ENCODE data around the gene SLC29A4.
"Not testable (repeated sequence)": the region's sequence is repeated elsewhere in the genome, so short reads cannot be mapped to it uniquely, and the experiment has no call there.

SLC29A4 gene

GRCh38 chr7:5273831-5274405 is 8.8 kb upstream of the SLC29A4 start:
- FAIRE-seq = not testable (repeated sequence)

GRCh38 chr7:5274441-5274840 is 8.3 kb upstream of the SLC29A4 start:
- DNase-seq (ENCODE audit: insufficient read length, low spot score) = no peak
- FAIRE-seq = no peak

More at GRCh38 chr7:5273831-5274405, 8.8 kb upstream of the SLC29A4 start:
- not testable (repeated sequence) for DNase-seq (ENCODE audit: insufficient read length, low spot score)

- DNase-seq (ENCODE audit: insufficient read length, low spot score); FAIRE-seq: not testable (repeated sequence)
Observed at GRCh38 chr7:5274985-5275431, 7.7 kb upstream of the SLC29A4 start.

GRCh38 chr7:5275510-5275909 is 7.2 kb upstream of the SLC29A4 start:
- not testable (repeated sequence) for FAIRE-seq; DNase-seq (ENCODE audit: insufficient read length, low spot score)

- FAIRE-seq; DNase-seq (ENCODE audit: insufficient read length, low spot score): not testable (repeated sequence)
Observed at GRCh38 chr7:5276123-5276522, 6.6 kb upstream of the SLC29A4 start.

GRCh38 chr7:5276611-5277010 is 6.1 kb upstream of the SLC29A4 start:
- DNase-seq (ENCODE audit: insufficient read length, low spot score) (no peak), FAIRE-seq (no peak)

- no peak for FAIRE-seq
- no peak for DNase-seq (ENCODE audit: insufficient read length, low spot score)
Observed at GRCh38 chr7:5278766-5279165, 4.0 kb upstream of the SLC29A4 start.

GRCh38 chr7:5279734-5280133 is 3.0 kb upstream of the SLC29A4 start:
- DNase-seq (ENCODE audit: insufficient read length, low spot score) (no peak), FAIRE-seq (no peak)

GRCh38 chr7:5281598-5282500 is 894 bp upstream of the SLC29A4 start:
- DNase-seq (ENCODE audit: insufficient read length, low spot score); FAIRE-seq: not testable (repeated sequence)

- no peak for DNase-seq (ENCODE audit: insufficient read length, low spot score)
Observed at GRCh38 chr7:5283421-5284303, 919 bp downstream of the SLC29A4 start.

GRCh38 chr7:5284304-5285281 is 1.9 kb downstream of the SLC29A4 start:
- DNase-seq (ENCODE audit: insufficient read length, low spot score) = peak; percentile 75
- no peak for FAIRE-seq

More at GRCh38 chr7:5283421-5284303, 919 bp downstream of the SLC29A4 start:
- no peak for FAIRE-seq

- FAIRE-seq (no peak), DNase-seq (ENCODE audit: insufficient read length, low spot score) (no peak)
Observed at GRCh38 chr7:5286933-5287332, 4.2 kb downstream of the SLC29A4 start.

GRCh38 chr7:5287373-5287772 is 4.6 kb downstream of the SLC29A4 start:
- not testable (repeated sequence) for DNase-seq (ENCODE audit: insufficient read length, low spot score); FAIRE-seq

GRCh38 chr7:5287802-5288201 is 5.1 kb downstream of the SLC29A4 start:
- FAIRE-seq (no peak), DNase-seq (ENCODE audit: insufficient read length, low spot score) (no peak)

- DNase-seq (ENCODE audit: insufficient read length, low spot score); FAIRE-seq: not testable (repeated sequence)
Observed at GRCh38 chr7:5288560-5288959, 5.8 kb downstream of the SLC29A4 start.

- DNase-seq (ENCODE audit: insufficient read length, low spot score) = no peak
Observed at GRCh38 chr7:5289355-5289754, 6.6 kb downstream of the SLC29A4 start.

GRCh38 chr7:5291301-5291700 is 8.6 kb downstream of the SLC29A4 start:
- FAIRE-seq = no peak
- no peak for DNase-seq (ENCODE audit: insufficient read length, low spot score)

More at GRCh38 chr7:5289355-5289754, 6.6 kb downstream of the SLC29A4 start:
- no peak for FAIRE-seq

GRCh38 chr7:5291711-5292335 is 9.1 kb downstream of the SLC29A4 start:
- DNase-seq (ENCODE audit: insufficient read length, low spot score); FAIRE-seq: not testable (repeated sequence)
